Activated B cell treated with CpG ODN at 0.5 μM for 24 hours (primary cell): ENCODE measurements around the gene PDXK. TPM values are rescaled to one million over a fixed set of nuclear protein-coding genes. Genes with fewer than 3 reads are reported as not detected.
A peak's percentile ranks its signal among the peaks of the same experiment; 100 is the strongest.

Experiments used
- ATAC-seq: fragments of 200-7000 bp; cut with Tn5 transposase; one replicate; pipeline ENCODE4 v1.10.0; 2021; ENCODE audit warnings: low read depth, mild to moderate bottlenecking, moderate library complexity
- CTCF ChIA-PET: fragments of 350-600 bp; sonication (Branson Sonifier 250); formaldehyde crosslinking; loops from one replicate; lab custom pipeline; 2021; ENCODE audit warnings: antibody characterized with exemption; lab: Charles Lee
- POLR2A ChIA-PET: fragments of 350-600 bp; sonication (Branson Sonifier 250); formaldehyde crosslinking; loops from one replicate; lab custom pipeline; 2021; ENCODE audit warnings: antibody characterized with exemption; lab: Charles Lee
- DNase-seq: peaks from one replicate; pipeline ENCODE4 v3.0.0; 2022
- H3K27ac Mint-ChIP-seq: one replicate; pipeline ENCODE4 v1.8.0; 2020; ENCODE audit warnings: mixed read lengths
- H3K27me3 Mint-ChIP-seq: one replicate; pipeline ENCODE4 v1.8.0; 2021; ENCODE audit warnings: mixed read lengths
- H3K36me3 Mint-ChIP-seq: one replicate; pipeline ENCODE4 v1.8.0; 2021; ENCODE audit warnings: low read depth, mixed read lengths
- H3K4me1 Mint-ChIP-seq: one replicate; pipeline ENCODE4 v1.8.0; 2021; ENCODE audit warnings: mixed read lengths
- H3K4me3 Mint-ChIP-seq: one replicate; pipeline ENCODE4 v1.8.0; 2020; ENCODE audit warnings: mild to moderate bottlenecking, mixed read lengths
- H3K9me3 Mint-ChIP-seq: one replicate; pipeline ENCODE4 v1.8.0; 2020; ENCODE audit warnings: mixed read lengths
- intact Hi-C: fragments of 100-400 bp; cut with micrococcal nuclease; formaldehyde crosslinking; loops from one replicate; pipeline ENCODE4 v1.15.1; 2024
- total RNA-seq: library from RNA; stranded (reverse); gene quantifications from 2 replicates; pipeline ENCODE4 v1.2.3, GENCODE V29; 2022
- TF ChIP-seq, protein P1 (sequence below): fragments of 200-600 bp; IDR thresholded peaks from one replicate; pipeline ENCODE4 v1.8.0; 2022; ENCODE audit warnings: antibody characterized with exemption, mild to moderate bottlenecking

Gene PDXK
- total RNA-seq, 1 donor from 2014 or later = 54.2 TPM

- no peaks in the 10 kb centered on the region for H3K9me3 Mint-ChIP-seq
- ChIA-PET POLR2A (no interaction called here), CTCF (no interaction called here)
- TF ChIP-seq, protein P1, sequence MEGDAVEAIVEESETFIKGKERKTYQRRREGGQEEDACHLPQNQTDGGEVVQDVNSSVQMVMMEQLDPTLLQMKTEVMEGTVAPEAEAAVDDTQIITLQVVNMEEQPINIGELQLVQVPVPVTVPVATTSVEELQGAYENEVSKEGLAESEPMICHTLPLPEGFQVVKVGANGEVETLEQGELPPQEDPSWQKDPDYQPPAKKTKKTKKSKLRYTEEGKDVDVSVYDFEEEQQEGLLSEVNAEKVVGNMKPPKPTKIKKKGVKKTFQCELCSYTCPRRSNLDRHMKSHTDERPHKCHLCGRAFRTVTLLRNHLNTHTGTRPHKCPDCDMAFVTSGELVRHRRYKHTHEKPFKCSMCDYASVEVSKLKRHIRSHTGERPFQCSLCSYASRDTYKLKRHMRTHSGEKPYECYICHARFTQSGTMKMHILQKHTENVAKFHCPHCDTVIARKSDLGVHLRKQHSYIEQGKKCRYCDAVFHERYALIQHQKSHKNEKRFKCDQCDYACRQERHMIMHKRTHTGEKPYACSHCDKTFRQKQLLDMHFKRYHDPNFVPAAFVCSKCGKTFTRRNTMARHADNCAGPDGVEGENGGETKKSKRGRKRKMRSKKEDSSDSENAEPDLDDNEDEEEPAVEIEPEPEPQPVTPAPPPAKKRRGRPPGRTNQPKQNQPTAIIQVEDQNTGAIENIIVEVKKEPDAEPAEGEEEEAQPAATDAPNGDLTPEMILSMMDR = no peak
- intact Hi-C loops = no loop called here
- H3K27ac Mint-ChIP-seq = no peak overlapping the region
- no peaks in the 10 kb centered on the region for H3K27me3 Mint-ChIP-seq
- no peak overlapping the region for H3K4me3 Mint-ChIP-seq
- ATAC-seq (no peak), DNase-seq (no peak)
- peaks cover 21% of the 10 kb centered on the region for H3K4me1 Mint-ChIP-seq
- H3K36me3 Mint-ChIP-seq = peaks cover 87% of the 10 kb centered on the region
Observed at GRCh38 chr21:43800566-43800965, 81.6 kb downstream of the PDXK start.

GRCh38 chr21:43801006-43801783 lies 82.3 kb downstream of the PDXK start:
- intact Hi-C loops = no loop called here
- H3K27ac Mint-ChIP-seq = no peak overlapping the region
- peaks cover 84% of the 10 kb centered on the region for H3K36me3 Mint-ChIP-seq
- POLR2A ChIA-PET = no interaction called here
- DNase-seq (no peak), ATAC-seq (no peak)
- no peak overlapping the region for H3K4me3 Mint-ChIP-seq
- no peaks in the 10 kb centered on the region for H3K27me3 Mint-ChIP-seq
- no peaks in the 10 kb centered on the region for H3K9me3 Mint-ChIP-seq
- peaks cover 27% of the 10 kb centered on the region for H3K4me1 Mint-ChIP-seq
- TF ChIP-seq, protein P1 = no peak
- CTCF ChIA-PET = no interaction called here

DNA sequence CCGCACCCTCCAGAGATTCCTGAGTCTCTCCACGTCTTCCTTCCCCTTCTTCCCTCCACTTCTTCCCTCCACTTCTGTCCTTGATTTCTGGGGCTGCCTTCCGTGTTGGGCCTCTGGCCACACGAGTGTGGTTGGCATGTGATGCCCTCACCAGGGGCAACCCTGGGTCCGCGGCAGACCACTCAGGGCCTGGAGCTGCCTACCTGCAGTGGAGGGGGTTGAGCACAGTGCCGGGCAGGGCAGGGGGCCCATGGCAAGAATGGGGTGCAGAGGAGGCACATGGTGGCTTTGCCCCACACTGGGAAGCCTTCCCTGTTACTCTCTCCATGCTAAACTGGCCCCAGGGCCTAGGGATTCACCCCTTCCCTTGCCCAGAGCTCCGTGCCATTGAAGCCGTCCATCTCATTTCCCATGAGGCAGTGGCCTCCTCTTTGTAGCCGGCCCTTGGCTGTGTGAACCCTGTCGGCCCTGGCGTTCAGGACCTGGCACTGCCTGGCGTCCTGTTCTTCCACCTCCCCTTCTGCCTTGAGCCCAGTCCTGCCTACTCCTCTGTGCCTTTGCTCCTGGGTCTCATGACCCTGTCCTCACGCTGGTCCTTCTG lies 83.9 kb downstream of the PDXK start:
- Mint-ChIP-seq H3K4me3 (no peak overlapping the region), H3K27ac (no peak overlapping the region), H3K27me3 (peaks cover 2% of the 10 kb centered on the region), H3K4me1 (peaks cover 37% of the 10 kb centered on the region), H3K36me3 (peaks cover 70% of the 10 kb centered on the region), H3K9me3 (no peaks in the 10 kb centered on the region)
- intact Hi-C loops = no loop called here
- TF ChIP-seq, protein P1 = no peak
- ChIA-PET POLR2A (no interaction called here), CTCF (no interaction called here)
- ATAC-seq = no peak
- no peak for DNase-seq

- Mint-ChIP-seq H3K9me3 (no peaks in the 10 kb centered on the region), H3K27me3 (peaks cover 2% of the 10 kb centered on the region), H3K4me3 (no peak overlapping the region), H3K36me3 (peaks cover 61% of the 10 kb centered on the region), H3K27ac (peak overlapping the region; percentile 30), H3K4me1 (peaks cover 37% of the 10 kb centered on the region)
- ChIA-PET CTCF (no interaction called here), POLR2A (no interaction called here)
- ATAC-seq (no peak), DNase-seq (no peak)
- TF ChIP-seq, protein P1 = no peak
- intact Hi-C loops = loop anchor here (2.0 kb wide), 1 partner anchor 675 kb away; no protein-coding TSS in a partner anchor
Observed at GRCh38 chr21:43803558-43804300, 84.8 kb downstream of the PDXK start.
